GM21526 (cell line): Measurements from ENCODE around the gene COMMD9.
A peak's percentile ranks its signal among the peaks of the same experiment; 100 is the strongest.
"Not testable (repeated sequence)": the region's sequence is repeated elsewhere in the genome, so short reads cannot be mapped to it uniquely, and the experiment has no call there.

Source experiments
- ATAC-seq: cut with Tn5 transposase; IDR thresholded peaks from one replicate; pipeline ENCODE4 v1.9.1; 2021; ENCODE audit warnings: moderate library complexity; ENCODE audit not compliant: unreplicated experiment, low FRiP score

Gene COMMD9

DNA sequence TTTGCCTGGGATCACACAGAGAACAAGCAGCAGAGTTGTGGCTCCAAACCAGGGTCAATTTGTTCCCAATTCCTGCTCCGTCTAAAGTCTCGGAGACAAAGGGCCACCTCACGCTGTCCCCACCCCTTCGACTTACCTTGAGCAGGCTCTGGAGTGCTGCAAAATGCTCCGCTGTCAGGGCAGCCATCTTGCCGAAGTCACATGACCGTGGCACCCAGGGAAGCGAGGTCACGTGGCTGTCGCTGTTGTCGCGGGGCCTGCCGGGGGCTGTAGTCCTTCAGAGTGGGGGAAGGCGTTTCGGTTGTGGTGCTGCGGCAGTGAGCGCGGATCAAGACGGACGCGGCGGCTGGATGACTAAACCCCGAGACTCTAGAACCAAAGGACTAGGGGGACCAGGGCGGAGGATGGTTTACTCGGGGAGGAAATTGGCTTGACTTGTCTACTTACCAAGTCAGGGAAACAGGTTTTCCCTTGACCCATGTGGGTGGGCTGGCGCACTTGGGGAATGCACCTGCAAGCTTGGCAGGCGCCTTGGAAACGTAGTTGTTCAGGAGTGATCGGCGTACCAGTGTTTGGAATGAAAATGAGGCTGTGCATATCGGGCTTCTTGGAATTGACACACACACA lies at the start of gene COMMD9:
TSS of gene COMMD9 (minus strand) at position 199 of the 627 bp plus-strand sequence. CDS start at position 187, 12 bp downstream.
- peak; percentile 98 for ATAC-seq

DNA sequence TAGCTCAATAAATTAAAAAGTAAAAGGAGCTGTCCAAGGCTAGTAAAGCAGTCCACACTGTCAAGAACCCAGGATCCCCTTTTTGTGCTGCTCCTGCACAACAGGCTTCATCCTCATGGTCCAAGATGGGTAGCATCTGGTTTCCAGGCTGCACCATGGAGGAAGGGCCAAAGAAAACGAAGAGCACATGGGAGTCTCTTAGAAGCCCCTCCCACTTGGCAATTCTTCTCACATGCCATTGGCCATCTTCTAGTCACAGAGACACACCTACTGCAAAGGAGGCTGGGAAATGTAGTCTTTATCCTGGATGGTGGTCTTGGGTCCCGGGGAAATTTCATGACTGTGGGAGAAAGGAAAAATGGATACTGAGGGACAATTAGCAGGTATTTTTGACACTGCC lies 44.7 kb upstream of the COMMD9 start:
- ATAC-seq = peak; percentile 66

DNA sequence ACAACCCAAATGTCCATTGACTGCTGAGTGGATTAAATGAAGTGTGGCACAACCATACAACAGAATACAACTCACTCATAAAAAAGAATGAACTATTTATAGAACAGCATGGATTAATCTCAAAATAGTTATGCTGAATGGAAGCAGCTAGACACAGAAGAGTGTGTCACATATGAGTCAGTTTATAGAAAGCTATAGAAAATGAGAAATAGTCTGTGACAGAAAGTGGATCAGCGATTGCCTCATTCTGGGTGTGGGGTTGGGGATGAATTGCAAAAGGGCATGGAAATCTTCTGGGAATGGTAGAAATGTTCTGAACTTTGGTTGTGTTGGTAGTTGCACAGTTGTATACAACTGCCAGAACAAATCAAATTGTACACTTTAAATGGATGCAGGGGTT lies 44.2 kb upstream of the COMMD9 start:
- no peak for ATAC-seq

DNA sequence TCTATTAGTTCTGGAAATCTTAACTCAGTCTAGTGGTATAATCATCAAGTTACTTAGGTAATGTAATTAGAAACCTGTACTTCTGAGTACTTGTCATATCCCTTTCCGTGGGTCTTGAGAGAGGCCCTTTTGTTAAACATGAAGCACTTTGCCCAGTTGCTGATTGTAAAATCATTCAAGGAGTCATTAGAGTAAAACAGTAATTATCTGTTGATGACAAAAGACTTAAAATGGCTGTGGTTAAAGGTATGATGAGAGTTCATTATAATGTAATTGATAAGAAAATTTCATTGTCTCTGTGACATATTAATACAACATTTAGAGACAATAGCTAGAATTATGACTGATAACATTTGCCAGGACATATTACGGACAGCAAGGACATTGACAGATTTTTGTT lies 41.2 kb upstream of the COMMD9 start:
- ATAC-seq = no peak

DNA sequence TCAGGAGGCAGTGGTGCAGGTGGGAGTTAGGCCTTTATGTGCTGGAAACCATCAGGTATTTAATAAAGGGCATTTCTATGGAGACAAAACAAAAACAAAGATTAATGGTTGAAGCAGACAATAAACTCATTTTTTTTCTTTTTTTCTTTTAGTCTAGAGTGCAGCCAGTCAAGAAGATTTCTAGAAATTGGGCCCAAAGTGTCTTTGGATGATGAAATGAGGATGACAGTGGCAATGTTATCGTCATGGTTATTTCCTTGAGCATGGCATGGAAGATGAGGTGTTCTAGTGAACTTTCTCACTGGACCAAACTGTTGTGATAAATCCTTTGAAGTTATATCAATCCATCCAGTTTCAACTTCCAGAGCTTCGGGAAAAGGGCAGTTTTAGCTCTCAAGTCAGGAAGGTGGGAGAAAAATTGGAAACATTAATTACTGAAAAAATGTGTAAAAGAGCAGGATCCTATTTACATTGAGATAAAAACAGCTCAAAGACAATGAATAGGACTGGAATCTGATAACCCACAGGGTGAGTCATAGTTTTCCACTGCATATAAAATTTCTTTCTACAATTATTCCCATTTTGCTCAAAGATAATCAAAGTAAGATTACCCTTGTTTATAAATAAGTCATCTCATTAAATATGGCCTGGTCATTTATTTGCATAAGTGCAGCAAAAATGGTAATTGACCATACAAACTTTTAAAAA lies 39.9 kb upstream of the COMMD9 start:
- no peak for ATAC-seq

DNA sequence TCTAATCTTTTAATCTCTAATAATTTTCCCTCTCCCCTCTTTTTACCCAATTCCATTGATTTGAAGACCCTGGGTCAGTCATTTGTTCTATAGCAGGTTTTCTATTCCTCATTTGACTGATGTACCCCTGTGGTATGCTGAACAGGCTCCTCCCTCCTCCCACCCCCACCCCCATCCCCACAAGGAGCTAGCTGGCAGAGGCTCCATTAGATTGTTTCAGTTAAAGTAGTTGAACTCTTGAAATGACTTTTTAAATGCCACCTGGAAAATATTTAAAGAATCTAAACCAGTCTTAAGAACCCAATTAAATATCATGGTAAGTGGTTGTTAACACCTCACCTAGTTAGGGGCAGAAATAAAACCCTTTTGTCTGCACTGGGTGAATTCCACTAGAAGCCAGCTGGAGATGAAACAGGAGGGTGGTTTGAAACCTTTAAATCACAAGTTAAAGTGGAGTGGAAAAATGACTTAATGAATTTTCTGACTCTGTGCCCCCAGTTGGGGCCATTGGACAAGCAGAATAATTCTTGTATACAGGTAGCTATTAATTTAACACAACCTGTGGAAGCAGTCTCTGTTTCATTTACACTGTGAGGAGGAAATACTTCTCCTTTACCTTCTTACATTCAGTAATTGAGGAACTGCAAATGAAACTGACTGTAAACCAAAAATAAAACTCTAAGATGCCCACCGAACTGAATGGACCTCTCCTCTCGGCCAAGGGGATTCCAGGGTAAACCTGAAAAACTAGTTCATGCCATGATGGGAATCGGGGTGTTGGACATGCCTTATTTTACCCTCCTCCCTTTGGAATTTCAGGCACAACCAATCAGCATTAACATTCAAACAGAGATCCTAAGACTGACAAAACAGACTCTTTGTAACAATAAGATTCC lies 37.5 kb upstream of the COMMD9 start:
- peak; percentile 83 for ATAC-seq

DNA sequence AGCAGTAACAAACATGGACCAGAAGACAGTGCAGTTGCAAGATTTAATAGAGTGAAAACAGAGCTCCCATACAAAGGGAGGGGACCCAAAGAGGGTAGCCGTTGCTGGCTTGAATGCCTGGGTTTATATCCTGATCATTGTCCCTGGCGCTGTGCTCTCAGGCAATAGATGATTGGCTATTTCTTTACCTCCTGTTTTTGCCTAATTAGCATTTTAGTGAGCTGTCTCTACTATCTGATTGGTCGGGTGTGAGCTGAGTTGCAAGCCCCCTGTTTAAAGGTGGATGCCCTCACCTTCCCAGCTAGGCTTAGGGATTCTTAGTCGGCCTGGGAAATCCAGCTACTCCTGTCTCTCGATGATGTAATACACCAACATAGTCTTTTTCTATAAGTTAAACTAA lies 36.2 kb upstream of the COMMD9 start:
- not testable (repeated sequence) for ATAC-seq

DNA sequence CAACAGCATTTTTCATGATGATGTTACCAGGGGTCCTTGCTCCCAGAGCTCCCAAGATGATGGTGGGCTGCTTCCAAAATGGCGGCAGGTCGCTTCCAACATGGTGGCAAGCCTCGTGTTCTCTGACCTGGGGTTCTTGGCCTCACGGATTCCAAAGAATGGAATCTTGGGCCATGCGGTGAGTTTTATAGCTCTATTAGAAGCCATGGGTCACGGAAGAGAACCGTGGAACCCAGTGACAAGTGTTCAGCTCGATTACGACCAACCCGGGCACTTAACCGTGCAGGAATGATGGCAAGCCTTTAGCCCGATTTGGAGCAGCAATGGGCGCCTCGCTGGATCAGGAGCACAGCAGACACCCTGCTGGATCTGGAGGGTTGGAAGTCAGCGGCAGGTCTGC lies 35.7 kb upstream of the COMMD9 start:
- not testable (repeated sequence) for ATAC-seq

DNA sequence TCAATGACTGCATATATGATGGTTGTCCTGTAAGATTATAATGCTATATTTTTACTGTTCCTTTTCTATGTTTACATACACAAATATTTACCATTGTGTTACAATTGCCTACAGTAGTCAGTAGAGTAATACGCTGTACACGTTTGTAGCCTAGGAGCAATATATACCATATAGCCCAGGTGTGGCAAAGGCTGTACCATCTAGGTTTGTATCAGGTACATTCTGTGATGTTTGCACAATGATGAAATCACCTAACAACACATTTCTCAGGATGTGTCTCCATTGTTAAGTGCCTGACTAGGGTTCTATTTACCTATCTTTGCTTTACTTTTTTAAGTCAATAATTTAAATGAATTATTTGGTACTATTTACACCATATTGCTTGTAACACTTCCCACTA lies 28.8 kb upstream of the COMMD9 start:
- no peak for ATAC-seq

DNA sequence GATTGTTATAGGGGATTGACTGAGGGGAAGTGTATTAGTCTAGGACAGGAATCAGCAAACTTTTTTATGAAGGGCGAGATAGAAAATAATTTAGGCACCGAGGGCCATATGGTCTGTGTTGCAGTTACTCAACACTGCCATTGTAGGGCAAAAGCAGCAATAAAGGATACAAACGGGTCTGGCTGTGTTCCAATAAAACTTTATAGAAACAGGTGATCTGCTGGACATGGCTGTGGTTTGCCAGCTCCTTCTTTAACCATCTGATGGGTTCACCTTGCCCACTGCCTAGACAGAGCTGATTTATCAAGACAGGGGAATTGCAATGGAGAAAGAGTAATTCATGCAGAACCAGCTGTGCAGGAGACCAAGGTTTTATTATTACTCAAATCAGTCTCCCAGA lies 26.8 kb upstream of the COMMD9 start:
- no peak for ATAC-seq

DNA sequence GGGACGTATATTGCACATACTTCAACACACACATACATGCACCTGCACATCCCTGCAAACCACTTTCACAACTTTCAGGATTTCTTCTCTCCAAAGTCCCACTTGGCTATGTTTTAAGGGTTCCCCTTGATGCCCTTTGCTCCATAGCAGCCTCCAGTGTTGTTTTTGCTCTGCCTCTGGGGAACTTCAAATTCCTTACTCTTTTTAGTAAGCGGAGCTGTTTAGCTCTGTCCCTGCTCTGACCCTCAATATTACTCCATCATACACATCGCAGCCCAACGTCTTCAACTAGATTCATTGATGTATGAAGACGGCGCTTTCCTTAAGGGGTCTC lies 25.2 kb upstream of the COMMD9 start:
- ATAC-seq = no peak

DNA sequence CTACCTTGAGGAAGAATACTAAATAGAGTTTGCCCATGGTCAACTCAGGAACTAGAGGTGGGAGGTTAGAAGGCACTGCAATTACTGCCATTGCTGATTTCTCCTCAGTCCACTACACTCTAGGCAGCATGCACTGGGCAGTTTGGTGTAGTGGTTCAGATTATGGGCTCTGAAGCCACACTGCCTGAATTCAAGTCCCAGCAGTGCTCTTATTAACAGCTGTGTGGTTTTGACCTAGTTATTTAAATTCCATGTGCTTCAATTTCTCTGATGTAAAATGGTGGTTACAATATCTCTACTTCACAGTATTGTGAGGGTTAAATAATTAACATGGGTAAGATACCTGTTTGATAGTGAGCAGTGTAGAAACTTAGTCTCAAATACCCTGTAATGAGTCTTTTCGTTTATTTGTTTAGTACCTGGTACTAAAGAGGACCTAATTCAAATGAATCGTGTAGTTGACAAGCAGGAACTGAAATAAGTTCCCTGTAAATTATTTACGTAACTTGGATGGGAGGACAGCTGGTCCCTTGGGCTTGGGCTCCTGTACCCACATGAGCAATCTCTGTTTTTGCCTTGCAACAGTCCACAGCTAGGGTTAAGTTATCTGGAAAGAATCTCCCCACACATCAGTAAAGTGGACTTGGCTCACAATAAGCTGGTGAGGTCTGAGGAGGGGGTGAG lies 24.7 kb upstream of the COMMD9 start:
- ATAC-seq = no peak

DNA sequence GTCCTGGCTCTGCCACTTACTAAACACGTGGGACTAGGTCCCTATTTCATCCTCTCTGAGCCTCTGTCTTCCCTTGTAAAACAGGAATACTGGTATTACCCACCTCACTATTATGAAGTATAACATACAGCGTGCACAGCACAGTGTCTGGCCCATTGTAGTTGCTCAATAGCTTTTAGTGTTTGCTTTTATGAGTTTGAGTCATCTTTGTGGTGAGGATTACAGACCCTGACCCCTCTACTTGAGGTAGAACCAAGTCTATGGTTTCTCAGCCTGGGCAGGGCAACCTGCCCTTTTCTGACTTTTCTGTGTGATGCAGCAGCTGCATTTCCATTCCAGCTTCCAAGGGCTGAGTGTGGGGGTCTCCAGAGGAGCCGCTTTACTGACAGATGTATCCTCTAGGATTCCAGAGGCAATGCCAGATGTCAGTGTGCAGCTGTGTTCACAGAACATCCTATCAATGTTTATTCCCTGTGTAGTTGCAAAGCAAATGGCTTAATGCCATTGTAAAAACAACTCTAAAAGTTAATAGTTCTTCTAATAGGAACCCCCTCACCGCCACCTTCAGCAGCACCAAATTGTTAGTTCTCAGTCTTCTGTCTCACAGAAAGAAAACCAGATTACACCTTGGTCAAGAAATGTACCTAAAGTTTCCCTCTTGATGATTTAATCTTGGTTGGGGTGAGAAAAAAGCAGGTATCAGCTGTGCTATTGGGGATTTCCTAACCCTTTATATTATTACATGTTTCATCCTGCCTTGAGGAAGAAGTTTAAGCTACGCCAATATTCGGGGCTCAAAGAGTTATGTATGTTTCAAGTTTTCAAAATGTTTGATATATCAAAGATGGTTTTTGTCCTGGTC lies 23.6 kb upstream of the COMMD9 start:
- ATAC-seq = no peak

DNA sequence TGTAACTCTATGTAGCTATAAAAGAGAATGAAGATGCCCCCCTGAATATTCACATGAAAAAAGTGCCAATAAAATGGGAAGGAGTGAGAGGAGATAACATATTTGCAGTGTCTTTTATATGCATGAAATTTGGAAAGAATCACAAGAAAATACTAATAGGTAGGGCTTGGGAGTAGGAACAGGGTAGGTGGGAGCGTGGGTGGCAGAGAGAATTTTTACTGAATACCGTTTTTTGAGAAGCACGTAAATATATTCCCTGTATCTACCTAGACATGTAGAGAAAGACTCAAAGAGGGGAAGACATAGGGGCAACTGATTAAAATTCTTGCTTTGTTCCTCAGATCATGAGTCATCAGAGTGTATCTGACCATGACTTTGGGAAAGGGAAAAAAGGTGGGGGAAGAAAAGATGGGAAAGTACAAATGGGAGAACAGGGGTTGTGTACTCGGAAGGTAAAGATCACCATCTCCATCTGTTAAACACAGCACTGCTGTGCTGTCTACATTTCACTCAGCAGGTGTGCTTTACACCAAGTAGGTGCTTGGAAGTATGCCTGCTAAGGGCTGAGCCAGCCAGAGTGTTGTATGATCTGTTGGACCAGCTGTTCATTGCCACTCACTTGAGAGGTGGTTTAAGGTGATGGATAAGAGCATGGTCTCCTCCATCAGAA lies 22.8 kb upstream of the COMMD9 start:
- no peak for ATAC-seq

DNA sequence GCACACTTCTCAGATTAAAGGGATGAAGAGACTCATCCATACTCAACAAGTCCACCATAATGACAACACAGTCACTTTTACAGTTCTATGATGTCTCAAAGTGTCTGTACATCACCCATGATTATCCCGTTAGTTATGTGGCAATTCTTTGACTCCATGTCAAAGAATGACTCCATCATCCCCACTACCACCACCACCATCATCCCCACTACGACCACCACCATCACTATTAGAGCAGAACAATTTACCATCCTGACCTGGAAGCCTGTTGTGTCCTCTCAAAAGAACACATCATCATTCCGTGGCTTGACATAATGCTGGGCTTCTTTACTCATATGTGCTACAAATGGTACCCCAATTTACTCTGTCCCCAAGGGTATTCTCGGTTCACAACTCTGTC lies 20.6 kb upstream of the COMMD9 start:
- ATAC-seq = no peak

DNA sequence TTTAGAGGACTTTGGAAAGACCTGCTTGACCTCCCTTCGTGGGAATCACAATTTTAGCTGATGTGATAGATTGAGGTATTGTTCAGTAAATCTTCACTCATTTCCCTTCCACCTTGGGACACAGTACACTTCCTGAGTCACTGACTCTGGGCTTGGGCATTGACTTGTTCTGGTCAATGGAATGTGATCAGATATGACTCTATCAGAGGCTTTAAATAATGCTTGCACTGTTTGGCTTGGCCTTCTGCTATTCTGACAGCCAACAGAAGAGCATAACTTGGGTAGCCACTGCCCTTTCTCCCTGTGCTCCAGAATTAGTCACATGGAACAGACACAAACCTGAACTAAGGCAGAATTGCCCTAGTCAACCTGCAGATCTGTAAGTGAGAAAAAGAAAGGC lies 19.4 kb upstream of the COMMD9 start:
- ATAC-seq = no peak

DNA sequence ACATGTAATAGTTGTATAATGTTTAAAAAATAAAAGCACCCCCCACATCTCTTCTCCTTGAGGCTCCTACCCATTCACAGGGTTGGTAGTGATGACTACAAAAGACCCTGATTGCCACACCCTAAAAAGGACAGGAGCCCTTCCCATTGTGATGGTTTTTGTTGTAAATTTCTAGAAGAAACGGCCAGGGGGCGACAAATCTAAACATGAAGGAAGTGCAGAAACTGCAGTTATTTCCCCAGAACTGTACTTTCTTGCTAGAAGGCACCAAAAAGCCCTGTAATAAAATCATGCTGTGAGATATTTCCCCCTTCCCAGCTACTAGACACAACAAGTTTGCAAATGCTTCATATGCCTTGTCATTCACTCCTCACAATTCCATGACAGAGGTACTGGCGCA lies 17.7 kb upstream of the COMMD9 start:
- no peak for ATAC-seq

DNA sequence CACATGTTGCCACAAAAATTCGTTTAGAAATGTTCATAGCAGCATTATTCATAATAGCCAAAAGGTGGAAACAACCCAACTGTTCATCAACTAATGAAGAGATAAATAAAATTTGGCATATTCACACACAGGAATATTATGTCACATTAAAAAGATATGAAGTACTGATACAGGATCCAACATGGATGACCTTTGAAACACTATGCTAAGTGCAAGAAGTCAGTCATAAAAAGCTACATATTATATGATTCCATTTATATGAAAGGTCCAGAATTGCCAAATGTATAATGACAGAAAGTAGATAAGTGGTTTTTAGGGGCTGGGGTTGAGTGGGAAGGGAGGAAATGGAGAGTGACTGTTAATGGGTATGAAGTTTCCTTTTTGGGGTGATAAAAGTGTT lies 15.8 kb upstream of the COMMD9 start:
- no peak for ATAC-seq

DNA sequence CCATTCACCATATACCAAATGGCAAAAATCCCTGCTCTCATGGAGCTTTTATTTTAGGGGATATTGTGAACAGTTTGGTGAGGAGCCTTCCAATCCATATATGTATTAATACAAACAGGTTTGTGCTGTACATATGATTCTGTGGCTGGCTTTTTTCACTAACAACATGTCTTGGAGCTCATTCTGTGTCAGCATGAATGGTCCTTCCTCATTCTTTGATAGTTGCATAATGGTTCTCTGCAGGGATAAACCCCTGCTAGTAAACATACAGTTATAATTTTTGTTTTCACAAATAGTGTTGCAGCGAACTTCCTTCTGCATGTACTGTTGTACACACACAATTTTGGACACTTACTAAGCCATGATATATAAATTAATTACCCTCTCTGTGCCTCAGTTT lies 15.1 kb upstream of the COMMD9 start:
- ATAC-seq = no peak

DNA sequence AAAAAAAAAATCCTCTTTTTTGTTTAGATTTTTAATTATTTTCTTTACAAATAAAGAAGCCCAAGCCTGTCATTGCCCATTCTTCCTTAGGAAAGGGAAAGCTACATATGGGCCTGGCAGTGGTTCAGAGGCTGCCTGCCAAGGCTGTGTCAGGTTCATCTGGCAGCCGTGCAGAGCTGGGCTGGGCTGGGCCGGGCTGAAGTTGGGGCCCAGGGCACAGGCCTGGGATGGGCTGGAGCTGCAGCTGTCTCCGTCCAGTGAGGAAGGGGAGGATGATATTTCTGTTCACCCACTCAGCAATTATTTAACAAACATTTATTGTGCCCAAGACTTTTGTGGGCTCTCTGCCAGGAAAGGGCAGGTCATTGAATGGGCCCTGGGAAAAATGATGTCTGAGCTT lies 11.4 kb upstream of the COMMD9 start:
- ATAC-seq = no peak
